ENCODE measurements around the gene CREBZF. TPM values are rescaled to one million over a fixed set of nuclear protein-coding genes. Genes with fewer than 3 reads are reported as not detected.

Gene CREBZF
- total RNA-seq (2014; rRNA removed; shearing (Covaris generic)), result 120 and 128 TPM in 2 replicates
- 82.1 and 82.9 TPM in 2 replicates for total RNA-seq (2022)
- Bru-seq, nascent RNA, result percentile 85 among the genes with signal in this experiment
- percentile 78 among the genes with signal in this experiment for BruChase-seq, experiment 1, labeled RNA remaining after a 6-hour chase
- BruChase-seq, experiment 2, labeled RNA remaining after a 2-hour chase, result percentile 97 among the genes with signal in this experiment
- long read RNA-seq, full-length matches to known transcripts, result 147 of 330 reads
- long read RNA-seq, partial matches to known transcripts, result 101 of 330 reads
- long read RNA-seq, other reads (novel, unspliced or antisense), result 82 of 330 reads

- no peak for TF ChIP-seq EZH2phosphoT487 (IDR thresholded peaks at IDR 0.05; ENCODE audit: borderline replicate concordance, low read depth, low read length)
- no peak for TF ChIP-seq CTCF (conservative IDR thresholded peaks at IDR 0.05; ENCODE audit: low read length)
- H3K36me3 ChIP-seq (ENCODE audit: insufficient read depth, low read length), result peaks cover 41% of the 10 kb centered on the region
- peak within 1 kb of the TSS; percentile 89 for H3K4me2 ChIP-seq (ENCODE audit: low read length)
- intact Hi-C loops (cut with micrococcal nuclease; ENCODE audit: unreplicated experiment), result loop anchor here (2.0 to 5.0 kb wide), 4 partner anchors 36 to 638 kb away; partner anchors contain the start of genes EED, HIKESHI, PICALM and TMEM126B
- H4K20me1 ChIP-seq (ENCODE audit: insufficient read depth, low read length), result peaks cover 38% of the 10 kb centered on the region
- no TSS peak for BruUV-seq (replicated peaks)
- CTCF ChIA-PET (ENCODE audit: unreplicated experiment), result no interaction called here
- H2AFZ ChIP-seq (ENCODE audit: low read length), result peak within 1 kb of the TSS; percentile 96
- POLR2A ChIA-PET, result interaction anchor here (0.6 to 2.5 kb wide), 7 partner anchors 9 to 548 kb away, joined by 3 to 12 read pairs (median 3); partner anchors contain the start of gene TMEM126A
- peaks cover 26% of the 10 kb centered on the region for H3K4me1 ChIP-seq (ENCODE audit: insufficient read depth, low read length, poor library complexity, severe bottlenecking)
- peak; percentile 96 for DNase-seq (ENCODE audit: low spot score)
- H3K27ac ChIP-seq (ENCODE audit: low read depth, low read length, poor library complexity, severe bottlenecking), result peak within 1 kb of the TSS; percentile 86
- H3K4me3 ChIP-seq (ENCODE audit: low read depth, low read length, poor library complexity, severe bottlenecking), result peak within 1 kb of the TSS; percentile 93
- H3K9me2 ChIP-seq (ENCODE audit: insufficient read depth, low read length), result no peaks in the 10 kb centered on the region
- H3K79me2 ChIP-seq (ENCODE audit: insufficient read depth, low read depth, low read length), result peaks cover 50% of the 10 kb centered on the region
- no peaks in the 10 kb centered on the region for H3K9me3 ChIP-seq (ENCODE audit: low read length)
These were observed at the start of gene CREBZF for GRCh38 chr11:85664615-85665481. Gene CREBZF (minus strand): TSS chr11:85665129. CDS start chr11:85664875, 254 bp downstream.

- CTCF ChIA-PET (ENCODE audit: unreplicated experiment), result no interaction called here
- no peak overlapping the region for H3K4me2 ChIP-seq (ENCODE audit: low read length)
These were observed 48.0 kb upstream of the CREBZF start for GRCh38 chr11:85712953-85713352.

More at GRCh38 chr11:85712953-85713352, 48.0 kb upstream of the CREBZF start:
- POLR2A ChIA-PET, result interaction anchor here (1.0 to 1.4 kb wide), 3 partner anchors 10 to 24 kb away, joined by 3 to 10 read pairs (median 4); no protein-coding TSS in a partner anchor
- DNase-seq (ENCODE audit: low spot score), result no peak
- Histone ChIP-seq H3K36me3 (ENCODE audit: insufficient read depth, low read length) (no peaks in the 10 kb centered on the region), H4K20me1 (ENCODE audit: insufficient read depth, low read length) (no peaks in the 10 kb centered on the region), H3K79me2 (ENCODE audit: insufficient read depth, low read depth, low read length) (no peaks in the 10 kb centered on the region), H3K9me2 (ENCODE audit: insufficient read depth, low read length) (no peaks in the 10 kb centered on the region), H2AFZ (ENCODE audit: low read length) (no peak overlapping the region), H3K27ac (ENCODE audit: low read depth, low read length, poor library complexity, severe bottlenecking) (no peak overlapping the region), H3K4me1 (ENCODE audit: insufficient read depth, low read length, poor library complexity, severe bottlenecking) (no peaks in the 10 kb centered on the region), H3K9me3 (ENCODE audit: low read length) (no peaks in the 10 kb centered on the region), H3K4me3 (ENCODE audit: low read depth, low read length, poor library complexity, severe bottlenecking) (no peak overlapping the region)
- intact Hi-C loops (cut with micrococcal nuclease; ENCODE audit: unreplicated experiment), result no loop called here
- no peak for TF ChIP-seq EZH2phosphoT487 (IDR thresholded peaks at IDR 0.05; ENCODE audit: borderline replicate concordance, low read depth, low read length)
- TF ChIP-seq CTCF (conservative IDR thresholded peaks at IDR 0.05; ENCODE audit: low read length), result no peak
- BruUV-seq (replicated peaks), result no TSS peak
